ENCODE measurements around the gene PPFIBP1.

- TF ChIP-seq CTCF (IDR thresholded peaks at IDR 0.05) (no peak), POLR2A (IDR thresholded peaks at IDR 0.05) (no peak)
These were observed 71.2 kb downstream of the PPFIBP1 start for GRCh38 chr12:27595231-27595642.

Data from lower leg skin (tissue), 3 donors.